ENCODE data around the gene SPATA1.

Gene SPATA1

GRCh38 chr1:84480650-84481049 lies 25.5 kb upstream of the SPATA1 start:
- TF ChIP-seq, protein P1, sequence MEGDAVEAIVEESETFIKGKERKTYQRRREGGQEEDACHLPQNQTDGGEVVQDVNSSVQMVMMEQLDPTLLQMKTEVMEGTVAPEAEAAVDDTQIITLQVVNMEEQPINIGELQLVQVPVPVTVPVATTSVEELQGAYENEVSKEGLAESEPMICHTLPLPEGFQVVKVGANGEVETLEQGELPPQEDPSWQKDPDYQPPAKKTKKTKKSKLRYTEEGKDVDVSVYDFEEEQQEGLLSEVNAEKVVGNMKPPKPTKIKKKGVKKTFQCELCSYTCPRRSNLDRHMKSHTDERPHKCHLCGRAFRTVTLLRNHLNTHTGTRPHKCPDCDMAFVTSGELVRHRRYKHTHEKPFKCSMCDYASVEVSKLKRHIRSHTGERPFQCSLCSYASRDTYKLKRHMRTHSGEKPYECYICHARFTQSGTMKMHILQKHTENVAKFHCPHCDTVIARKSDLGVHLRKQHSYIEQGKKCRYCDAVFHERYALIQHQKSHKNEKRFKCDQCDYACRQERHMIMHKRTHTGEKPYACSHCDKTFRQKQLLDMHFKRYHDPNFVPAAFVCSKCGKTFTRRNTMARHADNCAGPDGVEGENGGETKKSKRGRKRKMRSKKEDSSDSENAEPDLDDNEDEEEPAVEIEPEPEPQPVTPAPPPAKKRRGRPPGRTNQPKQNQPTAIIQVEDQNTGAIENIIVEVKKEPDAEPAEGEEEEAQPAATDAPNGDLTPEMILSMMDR (IDR thresholded peaks at IDR 0.05; ENCODE audit: low read depth, low read length, missing control alignments) = no peak
- peak overlapping the region; percentile 63 for H3K4me3 ChIP-seq (replicated peaks; ENCODE audit: low read depth, low read length)
- DNase-seq (ENCODE audit: extremely low read depth, low read depth) = no peak

GRCh38 chr1:84481317-84481716 lies 24.9 kb upstream of the SPATA1 start:
- H3K4me3 ChIP-seq (replicated peaks; ENCODE audit: low read depth, low read length) = peak overlapping the region; percentile 63
- DNase-seq (ENCODE audit: extremely low read depth, low read depth) = no peak
- TF ChIP-seq, protein P1 (IDR thresholded peaks at IDR 0.05; ENCODE audit: low read depth, low read length, missing control alignments) = no peak

DNA sequence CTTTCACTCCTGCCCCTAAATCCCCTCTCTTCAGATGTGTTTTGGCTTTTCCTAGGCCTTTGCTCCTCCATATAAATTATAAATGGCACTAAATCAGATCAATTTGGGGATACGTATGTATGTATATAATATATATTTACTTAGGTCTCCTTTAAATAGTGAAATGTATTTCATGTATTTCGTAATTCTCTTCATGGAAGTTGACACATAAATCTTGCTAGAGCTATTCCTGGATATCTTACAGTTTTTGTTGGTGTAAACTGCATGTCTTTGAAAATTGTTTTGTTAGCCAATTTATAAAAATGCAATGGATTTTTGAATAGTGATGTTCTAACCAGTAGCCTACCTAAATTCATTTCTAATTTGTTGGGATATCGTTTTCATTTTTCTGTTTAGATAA lies 18.1 kb upstream of the SPATA1 start:
- H3K4me3 ChIP-seq (replicated peaks; ENCODE audit: low read depth, low read length) = no peak overlapping the region
- DNase-seq (ENCODE audit: extremely low read depth, low read depth) = no peak
- TF ChIP-seq, protein P1 (IDR thresholded peaks at IDR 0.05; ENCODE audit: low read depth, low read length, missing control alignments) = no peak

DNA sequence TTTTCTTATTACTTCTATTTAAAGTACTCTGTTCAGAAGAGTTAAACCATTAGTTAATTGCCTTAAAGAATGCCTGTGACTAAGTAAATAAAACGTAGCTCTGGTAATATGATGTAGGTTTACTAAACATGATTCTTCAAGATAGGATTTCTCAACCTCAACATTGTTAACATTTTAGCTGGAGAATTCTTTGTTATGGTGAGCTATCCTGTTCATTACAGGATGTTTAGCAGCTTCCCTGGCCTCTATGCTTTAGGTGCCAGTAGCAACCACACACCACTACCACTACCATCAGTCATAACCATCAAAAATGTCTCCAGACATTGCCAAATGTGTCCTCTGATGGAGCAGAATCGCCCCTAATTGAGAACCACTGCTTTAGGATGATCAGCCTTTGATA lies 16.4 kb upstream of the SPATA1 start:
- TF ChIP-seq, protein P1 (IDR thresholded peaks at IDR 0.05; ENCODE audit: low read depth, low read length, missing control alignments) = no peak
- H3K4me3 ChIP-seq (replicated peaks; ENCODE audit: low read depth, low read length) = no peak overlapping the region
- no peak for DNase-seq (ENCODE audit: extremely low read depth, low read depth)

DNA sequence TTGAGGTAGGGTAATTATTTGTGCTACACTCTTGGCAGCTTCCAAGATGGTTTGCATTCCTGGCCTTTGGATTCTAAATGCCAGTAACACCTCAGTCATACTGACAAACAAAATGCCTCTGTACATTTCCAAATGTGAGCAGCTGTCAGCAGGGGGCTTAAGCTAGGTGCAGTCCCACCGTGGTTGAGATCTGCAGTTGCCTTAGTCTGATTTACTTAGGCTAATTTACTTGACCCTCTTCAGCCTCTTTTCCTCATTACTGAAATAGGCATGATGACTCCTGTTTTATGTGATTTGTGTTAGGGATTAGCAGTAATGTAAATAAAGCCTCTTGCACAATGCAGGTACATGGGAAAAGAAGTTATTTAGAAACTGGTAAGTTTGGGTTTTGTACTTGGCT lies 13.5 kb upstream of the SPATA1 start:
- no peak overlapping the region for H3K4me3 ChIP-seq (replicated peaks; ENCODE audit: low read depth, low read length)
- no peak for DNase-seq (ENCODE audit: extremely low read depth, low read depth)
- TF ChIP-seq, protein P1 (IDR thresholded peaks at IDR 0.05; ENCODE audit: low read depth, low read length, missing control alignments) = no peak

DNA sequence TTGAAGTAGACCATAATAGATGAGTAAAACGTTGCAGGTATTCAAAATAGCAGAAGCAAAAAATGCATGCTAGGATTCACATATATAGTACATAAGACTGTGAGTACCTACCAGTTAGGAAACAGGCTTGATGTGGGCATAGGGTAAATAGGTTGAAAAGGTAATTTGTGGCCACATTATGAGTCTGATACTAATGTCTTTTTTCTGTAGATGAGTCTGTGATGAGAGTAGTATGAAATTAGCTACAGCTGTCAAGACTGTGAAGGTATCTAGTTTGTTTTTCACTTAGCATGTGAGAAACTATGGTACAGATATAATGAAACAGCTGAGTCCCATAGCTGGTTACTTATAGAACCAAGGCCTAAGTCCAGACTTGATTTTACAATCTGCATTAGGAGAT lies 12.4 kb upstream of the SPATA1 start:
- TF ChIP-seq, protein P1 (IDR thresholded peaks at IDR 0.05; ENCODE audit: low read depth, low read length, missing control alignments) = no peak
- no peak overlapping the region for H3K4me3 ChIP-seq (replicated peaks; ENCODE audit: low read depth, low read length)
- no peak for DNase-seq (ENCODE audit: extremely low read depth, low read depth)

DNA sequence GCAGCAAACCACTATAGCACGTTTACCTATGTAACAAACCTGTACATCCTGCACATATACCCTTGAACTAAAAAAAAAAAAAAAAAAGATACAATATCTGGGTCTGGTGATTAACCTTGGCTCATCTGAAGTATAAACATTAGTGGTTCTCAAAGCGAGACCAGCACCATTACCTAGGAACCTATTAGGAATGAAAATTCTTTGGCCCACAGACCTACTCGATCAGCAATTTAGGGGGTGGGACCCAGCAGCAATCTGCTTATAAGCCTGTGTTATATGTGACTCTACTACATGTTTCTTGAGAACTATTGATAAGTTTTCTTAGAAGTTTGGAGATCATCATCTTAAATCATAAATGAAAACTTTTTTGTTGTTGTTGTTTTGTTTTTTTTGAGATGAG lies 9.7 kb upstream of the SPATA1 start:
- TF ChIP-seq, protein P1 (IDR thresholded peaks at IDR 0.05; ENCODE audit: low read depth, low read length, missing control alignments) = no peak
- DNase-seq (ENCODE audit: extremely low read depth, low read depth) = no peak
- no peak overlapping the region for H3K4me3 ChIP-seq (replicated peaks; ENCODE audit: low read depth, low read length)

All from HFF-Myc (cell line).